Neural crest cell (in vitro differentiated cells): ENCODE results near the gene CD22. TPM values are rescaled to one million over a fixed set of nuclear protein-coding genes. Genes with fewer than 3 reads are reported as not detected.
"Not testable (repeated sequence)": the region's sequence is repeated elsewhere in the genome, so short reads cannot be mapped to it uniquely, and the experiment has no call there.

Experiments used
- DNase-seq: peaks from one replicate; pipeline ENCODE4 v3.0.0; 2021; ENCODE audit warnings: low read depth, mixed read lengths, low spot score
- H3K27ac Mint-ChIP-seq: one replicate; pipeline ENCODE4 v1.8.0; 2021; ENCODE audit warnings: mild to moderate bottlenecking, mixed read lengths; ENCODE audit not compliant: unreplicated experiment
- H3K27me3 Mint-ChIP-seq: 2 replicates; pipeline ENCODE4 v1.8.0; 2021; ENCODE audit warnings: low read depth, mild to moderate bottlenecking, mixed read lengths
- H3K36me3 Mint-ChIP-seq: 2 replicates; pipeline ENCODE4 v1.8.0; 2021; ENCODE audit warnings: low read depth, mild to moderate bottlenecking, mixed read lengths
- H3K4me1 Mint-ChIP-seq: 2 replicates; pipeline ENCODE4 v1.8.0; 2021; ENCODE audit warnings: mixed read lengths
- H3K4me3 Mint-ChIP-seq: one replicate; pipeline ENCODE4 v1.8.0; 2021; ENCODE audit warnings: mild to moderate bottlenecking, mixed read lengths
- H3K9me3 Mint-ChIP-seq: 2 replicates; pipeline ENCODE4 v1.8.0; 2021; ENCODE audit warnings: mixed read lengths
- total RNA-seq: library from RNA; stranded (reverse); gene quantifications from 2 replicates; pipeline ENCODE4 v1.2.1, GENCODE V29; 2021
- TF ChIP-seq, protein P1 (sequence below): fragments of 200-600 bp; sonication (generic); conservative IDR thresholded peaks from 2 replicates; pipeline ENCODE4 v1.5.0; 2021; ENCODE audit warnings: antibody characterized with exemption, mild to moderate bottlenecking

Gene CD22
- total RNA-seq, 1 donor from 2014 or later: not detected

DNA sequence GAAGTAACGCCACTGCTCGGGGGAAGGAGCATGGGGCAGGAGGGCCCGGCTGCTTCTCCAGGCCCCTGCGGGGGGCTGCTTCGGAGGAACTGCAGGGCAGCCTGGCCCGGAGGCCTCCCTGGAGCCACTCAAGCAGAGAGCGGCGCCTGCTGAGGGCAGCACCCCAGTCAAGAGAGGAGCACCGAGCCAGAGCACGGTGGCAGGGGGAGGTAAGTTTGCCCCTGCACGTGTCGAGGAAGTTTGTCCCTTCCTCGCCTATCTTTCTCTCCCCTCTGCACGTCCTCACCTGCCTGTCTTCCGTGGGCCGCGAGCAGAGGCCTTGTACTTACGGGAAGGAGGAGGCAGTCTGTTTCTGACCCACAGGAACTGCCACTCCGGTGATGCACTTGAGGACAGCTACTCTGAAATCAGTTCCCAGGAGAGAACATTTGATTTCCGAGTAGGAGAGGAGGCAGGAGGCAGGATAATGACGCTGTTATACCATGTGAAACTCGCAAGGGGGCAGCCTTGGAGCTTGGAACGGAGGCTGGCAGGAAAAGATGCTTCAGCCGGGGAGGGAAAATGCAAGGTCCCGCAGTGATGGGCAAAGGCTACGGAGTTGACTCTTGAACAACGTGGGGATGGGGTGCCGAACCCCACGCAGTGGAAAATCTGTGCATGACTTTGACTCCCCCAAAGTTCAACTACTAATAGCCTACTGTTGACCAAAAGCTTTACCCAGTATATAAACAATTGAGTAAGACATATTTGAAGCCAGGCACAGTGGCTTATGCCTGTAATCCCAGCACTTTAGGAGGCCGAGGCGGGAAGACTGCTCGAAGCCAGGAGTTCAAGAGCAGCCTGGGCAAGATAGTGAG lies 23.7 kb downstream of the CD22 start:
- H3K9me3 Mint-ChIP-seq: no peaks in the 10 kb centered on the region
- H3K4me3 Mint-ChIP-seq: no peak overlapping the region
- TF ChIP-seq, protein P1, sequence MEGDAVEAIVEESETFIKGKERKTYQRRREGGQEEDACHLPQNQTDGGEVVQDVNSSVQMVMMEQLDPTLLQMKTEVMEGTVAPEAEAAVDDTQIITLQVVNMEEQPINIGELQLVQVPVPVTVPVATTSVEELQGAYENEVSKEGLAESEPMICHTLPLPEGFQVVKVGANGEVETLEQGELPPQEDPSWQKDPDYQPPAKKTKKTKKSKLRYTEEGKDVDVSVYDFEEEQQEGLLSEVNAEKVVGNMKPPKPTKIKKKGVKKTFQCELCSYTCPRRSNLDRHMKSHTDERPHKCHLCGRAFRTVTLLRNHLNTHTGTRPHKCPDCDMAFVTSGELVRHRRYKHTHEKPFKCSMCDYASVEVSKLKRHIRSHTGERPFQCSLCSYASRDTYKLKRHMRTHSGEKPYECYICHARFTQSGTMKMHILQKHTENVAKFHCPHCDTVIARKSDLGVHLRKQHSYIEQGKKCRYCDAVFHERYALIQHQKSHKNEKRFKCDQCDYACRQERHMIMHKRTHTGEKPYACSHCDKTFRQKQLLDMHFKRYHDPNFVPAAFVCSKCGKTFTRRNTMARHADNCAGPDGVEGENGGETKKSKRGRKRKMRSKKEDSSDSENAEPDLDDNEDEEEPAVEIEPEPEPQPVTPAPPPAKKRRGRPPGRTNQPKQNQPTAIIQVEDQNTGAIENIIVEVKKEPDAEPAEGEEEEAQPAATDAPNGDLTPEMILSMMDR: peak; percentile 85
- no peaks in the 10 kb centered on the region for H3K36me3 Mint-ChIP-seq
- H3K27ac Mint-ChIP-seq: no peak overlapping the region
- peak; percentile 69 for DNase-seq
- no peaks in the 10 kb centered on the region for H3K4me1 Mint-ChIP-seq
- peaks cover 29% of the 10 kb centered on the region for H3K27me3 Mint-ChIP-seq

DNA sequence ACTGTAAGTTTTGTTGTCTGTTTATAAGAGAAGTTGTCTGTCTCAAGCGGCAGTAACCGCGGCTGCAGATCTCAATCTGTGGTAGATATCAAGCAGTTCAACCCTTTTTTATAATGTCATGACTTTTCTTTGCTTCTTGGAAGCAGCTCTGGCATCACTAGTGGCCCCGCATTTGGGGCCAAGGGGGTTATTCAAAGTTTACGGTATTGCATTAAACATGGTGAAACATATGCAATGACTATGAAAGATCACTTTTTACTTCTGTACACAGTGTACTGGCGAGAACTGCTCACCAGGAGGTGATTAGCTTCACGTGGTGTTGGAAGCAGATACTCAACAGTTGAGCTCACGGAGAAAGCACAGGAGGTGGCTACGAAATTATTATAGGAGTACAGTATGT lies 24.6 kb downstream of the CD22 start:
- no peaks in the 10 kb centered on the region for H3K4me1 Mint-ChIP-seq
- DNase-seq: no peak
- peaks cover 20% of the 10 kb centered on the region for H3K27me3 Mint-ChIP-seq
- TF ChIP-seq, protein P1: no peak
- no peaks in the 10 kb centered on the region for H3K9me3 Mint-ChIP-seq
- H3K36me3 Mint-ChIP-seq: no peaks in the 10 kb centered on the region
- H3K27ac Mint-ChIP-seq: no peak overlapping the region
- H3K4me3 Mint-ChIP-seq: no peak overlapping the region

GRCh38 chr19:35354898-35355297 lies 25.9 kb downstream of the CD22 start:
- no peak for DNase-seq
- no peak overlapping the region for H3K27ac Mint-ChIP-seq

GRCh38 chr19:35355791-35356460 lies 26.9 kb downstream of the CD22 start:
- no peak for DNase-seq
- no peak overlapping the region for H3K4me3 Mint-ChIP-seq
- no peaks in the 10 kb centered on the region for H3K4me1 Mint-ChIP-seq
- peaks cover 9% of the 10 kb centered on the region for H3K27me3 Mint-ChIP-seq
- no peaks in the 10 kb centered on the region for H3K9me3 Mint-ChIP-seq
- H3K27ac Mint-ChIP-seq: no peak overlapping the region
- TF ChIP-seq, protein P1: no peak
- H3K36me3 Mint-ChIP-seq: no peaks in the 10 kb centered on the region

More at GRCh38 chr19:35354898-35355297, 25.9 kb downstream of the CD22 start:
- no peaks in the 10 kb centered on the region for H3K9me3 Mint-ChIP-seq
- H3K4me1 Mint-ChIP-seq: no peaks in the 10 kb centered on the region
- TF ChIP-seq, protein P1: no peak
- H3K36me3 Mint-ChIP-seq: no peaks in the 10 kb centered on the region
- H3K27me3 Mint-ChIP-seq: peaks cover 9% of the 10 kb centered on the region
- H3K4me3 Mint-ChIP-seq: no peak overlapping the region

DNA sequence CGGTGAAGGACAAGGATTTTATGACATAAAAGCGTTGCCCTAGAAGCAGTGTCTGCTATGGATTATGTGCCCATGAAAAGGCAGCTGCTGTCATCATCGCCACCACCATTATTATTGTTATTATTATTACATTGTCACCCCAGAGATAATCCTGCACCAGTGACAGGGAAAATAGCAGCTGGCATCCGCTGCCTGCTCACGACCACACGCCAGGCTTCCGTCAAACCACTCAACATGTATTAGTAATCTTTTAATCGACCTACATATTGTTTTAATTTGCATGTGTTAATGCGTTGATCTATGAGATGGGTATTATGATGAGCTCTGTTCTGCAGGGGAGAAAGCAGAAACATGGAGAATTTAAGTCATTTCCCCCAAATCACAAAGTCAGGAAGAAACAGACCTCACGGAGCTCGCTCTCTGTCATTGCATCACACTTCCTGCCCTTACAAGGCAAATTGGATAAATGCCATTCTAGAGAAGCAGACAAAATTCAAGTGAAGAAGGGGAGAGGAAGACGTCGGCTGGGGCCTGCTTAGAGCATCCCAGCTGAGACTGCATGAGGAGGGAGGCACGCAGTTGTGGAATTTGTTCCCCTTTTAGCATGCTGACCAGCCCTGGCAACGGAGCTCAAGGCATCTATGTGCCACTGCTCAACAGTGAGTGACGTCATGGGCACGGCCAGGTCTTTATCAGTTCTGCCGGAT lies 29.0 kb downstream of the CD22 start, which contains the start of gene FFAR3:
FFAR3 (plus strand) TSS at position 594 of the 707 bp plus-strand sequence. CDS start 431 bp downstream, outside the sequence.
- peaks cover 4% of the 10 kb centered on the region for H3K27me3 Mint-ChIP-seq

GRCh38 chr19:35358834-35359233 lies 29.8 kb downstream of the CD22 start:
- H3K36me3 Mint-ChIP-seq, H3K4me1 Mint-ChIP-seq, H3K4me3 Mint-ChIP-seq, H3K9me3 Mint-ChIP-seq, DNase-seq, H3K27me3 Mint-ChIP-seq, H3K27ac Mint-ChIP-seq: not testable (repeated sequence)

More for the DNA sequence above, 29.0 kb downstream of the CD22 start, which contains the start of gene FFAR3:
- Mint-ChIP-seq H3K9me3 (no peaks in the 10 kb centered on the region), H3K4me3 (no peak within 1 kb of the TSS), H3K27ac (no peak within 1 kb of the TSS), H3K36me3 (no peaks in the 10 kb centered on the region), H3K4me1 (no peaks in the 10 kb centered on the region)
- no peak for DNase-seq
- TF ChIP-seq, protein P1: no peak

DNA sequence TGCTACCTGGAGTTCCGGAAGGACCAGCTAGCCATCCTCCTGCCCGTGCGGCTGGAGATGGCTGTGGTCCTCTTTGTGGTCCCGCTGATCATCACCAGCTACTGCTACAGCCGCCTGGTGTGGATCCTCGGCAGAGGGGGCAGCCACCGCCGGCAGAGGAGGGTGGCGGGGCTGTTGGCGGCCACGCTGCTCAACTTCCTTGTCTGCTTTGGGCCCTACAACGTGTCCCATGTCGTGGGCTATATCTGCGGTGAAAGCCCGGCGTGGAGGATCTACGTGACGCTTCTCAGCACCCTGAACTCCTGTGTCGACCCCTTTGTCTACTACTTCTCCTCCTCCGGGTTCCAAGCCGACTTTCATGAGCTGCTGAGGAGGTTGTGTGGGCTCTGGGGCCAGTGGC lies 30.4 kb downstream of the CD22 start:
- H3K9me3 Mint-ChIP-seq, H3K27ac Mint-ChIP-seq, H3K36me3 Mint-ChIP-seq, H3K27me3 Mint-ChIP-seq, DNase-seq, H3K4me3 Mint-ChIP-seq, H3K4me1 Mint-ChIP-seq: not testable (repeated sequence)

DNA sequence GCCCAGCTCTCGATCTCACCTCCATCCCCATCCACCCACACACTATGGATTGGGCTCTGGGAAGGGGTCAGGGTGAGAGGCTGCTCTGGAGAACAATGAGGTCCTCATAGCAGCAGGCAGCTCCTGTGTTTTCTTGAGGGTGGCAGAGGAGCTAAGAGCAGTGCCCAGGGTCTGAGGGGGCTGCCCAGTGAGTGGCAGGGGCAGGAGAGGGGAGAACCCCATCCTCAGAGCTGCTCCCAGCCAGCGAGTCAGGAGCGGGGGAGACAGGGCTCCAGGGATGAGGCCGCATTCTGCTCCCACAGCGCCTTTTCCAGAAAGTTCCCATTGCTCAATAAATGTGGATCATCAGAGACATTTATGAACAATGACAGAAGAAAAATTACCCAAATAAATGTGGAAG lies 31.1 kb downstream of the CD22 start:
- H3K27ac Mint-ChIP-seq, H3K9me3 Mint-ChIP-seq, DNase-seq, H3K36me3 Mint-ChIP-seq, H3K4me3 Mint-ChIP-seq, H3K4me1 Mint-ChIP-seq, H3K27me3 Mint-ChIP-seq: not testable (repeated sequence)
